Gastrocnemius medialis (tissue), 4 donors: Measurements from ENCODE around the gene ATP10A.

ENCODE experiments used
- POLR2A ChIP-seq, 2 donors: fragments of 450-650 bp; IDR thresholded peaks; one replicate each; pipeline ENCODE4 v1.6.1; 2017; ENCODE audit warnings: antibody characterized with exemption in 2 of 2, mild to moderate bottlenecking in 2 of 2, moderate library complexity in 2 of 2
- TF ChIP-seq, protein P1 (sequence below), 5 experiments: fragments of 450-650 bp in 3 of 5; fragments of 200-600 bp in 2 of 5; sonication (generic) in 2 of 5; IDR thresholded peaks in 4 of 5; conservative IDR thresholded peaks in 1 of 5; 1 replicate in 4 of 5; 2 replicates in 1 of 5; pipeline ENCODE4 v1.5.1; 2016 to 2019; ENCODE audit warnings: antibody characterized with exemption in 5 of 5, mild to moderate bottlenecking in 3 of 5, moderate library complexity in 3 of 5

DNA sequence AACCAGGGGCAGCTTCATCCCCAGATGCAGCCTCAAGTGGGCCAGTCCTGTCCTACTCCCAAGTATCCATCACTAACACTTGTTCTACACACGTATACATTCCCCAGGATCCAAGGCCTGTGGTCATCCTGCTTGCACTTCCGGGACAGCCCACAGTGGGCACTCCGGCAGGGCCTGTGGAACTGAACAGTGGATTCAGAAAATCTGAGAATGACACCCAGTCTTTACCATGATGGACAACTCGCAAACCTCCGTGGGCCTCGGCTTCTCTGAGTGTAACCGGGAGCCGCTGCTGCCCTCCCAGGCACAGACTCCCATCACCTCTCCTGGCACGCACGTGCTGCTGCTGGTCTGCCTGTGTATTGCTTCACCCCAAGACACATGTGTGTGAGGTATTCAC lies 59.6 kb downstream of the ATP10A start:
- TF ChIP-seq, protein P1, sequence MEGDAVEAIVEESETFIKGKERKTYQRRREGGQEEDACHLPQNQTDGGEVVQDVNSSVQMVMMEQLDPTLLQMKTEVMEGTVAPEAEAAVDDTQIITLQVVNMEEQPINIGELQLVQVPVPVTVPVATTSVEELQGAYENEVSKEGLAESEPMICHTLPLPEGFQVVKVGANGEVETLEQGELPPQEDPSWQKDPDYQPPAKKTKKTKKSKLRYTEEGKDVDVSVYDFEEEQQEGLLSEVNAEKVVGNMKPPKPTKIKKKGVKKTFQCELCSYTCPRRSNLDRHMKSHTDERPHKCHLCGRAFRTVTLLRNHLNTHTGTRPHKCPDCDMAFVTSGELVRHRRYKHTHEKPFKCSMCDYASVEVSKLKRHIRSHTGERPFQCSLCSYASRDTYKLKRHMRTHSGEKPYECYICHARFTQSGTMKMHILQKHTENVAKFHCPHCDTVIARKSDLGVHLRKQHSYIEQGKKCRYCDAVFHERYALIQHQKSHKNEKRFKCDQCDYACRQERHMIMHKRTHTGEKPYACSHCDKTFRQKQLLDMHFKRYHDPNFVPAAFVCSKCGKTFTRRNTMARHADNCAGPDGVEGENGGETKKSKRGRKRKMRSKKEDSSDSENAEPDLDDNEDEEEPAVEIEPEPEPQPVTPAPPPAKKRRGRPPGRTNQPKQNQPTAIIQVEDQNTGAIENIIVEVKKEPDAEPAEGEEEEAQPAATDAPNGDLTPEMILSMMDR (IDR thresholded peaks at IDR 0.05 in 4 of 5, conservative IDR thresholded peaks at IDR 0.05 in 1 of 5), result no peak
- TF ChIP-seq POLR2A (IDR thresholded peaks at IDR 0.05), result no peak
